Endothelial cell (in vitro differentiated cells): ENCODE measurements around the gene DHX40. TPM values are rescaled to one million over a fixed set of nuclear protein-coding genes. Genes with fewer than 3 reads are reported as not detected.

ENCODE experiments used
- DNase-seq: peaks from one replicate; pipeline ENCODE4 v3.0.0; 2021; ENCODE audit warnings: low spot score
- H3K27ac Mint-ChIP-seq: one replicate; pipeline ENCODE4 v1.8.0; 2021; ENCODE audit warnings: mixed read lengths, inconsistent platforms; ENCODE audit not compliant: unreplicated experiment
- H3K27me3 Mint-ChIP-seq: one replicate; pipeline ENCODE4 v1.8.0; 2021; ENCODE audit warnings: mild to moderate bottlenecking, moderate library complexity, mixed read lengths, inconsistent platforms; ENCODE audit not compliant: unreplicated experiment
- H3K36me3 Mint-ChIP-seq: one replicate; pipeline ENCODE4 v1.8.0; 2021; ENCODE audit warnings: mild to moderate bottlenecking, low read depth, mixed read lengths, inconsistent platforms; ENCODE audit not compliant: unreplicated experiment
- H3K4me1 Mint-ChIP-seq: one replicate; pipeline ENCODE4 v1.8.0; 2021; ENCODE audit warnings: mild to moderate bottlenecking, mixed read lengths, inconsistent platforms; ENCODE audit not compliant: unreplicated experiment
- H3K4me3 Mint-ChIP-seq: one replicate; pipeline ENCODE4 v1.8.0; 2021; ENCODE audit warnings: mild to moderate bottlenecking, mixed read lengths, inconsistent platforms; ENCODE audit not compliant: unreplicated experiment
- H3K9me3 Mint-ChIP-seq: one replicate; pipeline ENCODE4 v1.8.0; 2021; ENCODE audit warnings: mixed read lengths, inconsistent platforms; ENCODE audit not compliant: unreplicated experiment
- CTCF ChIP-seq: fragments of 200-600 bp; sonication (generic); IDR thresholded peaks from one replicate; pipeline ENCODE4 v1.5.0; 2021; ENCODE audit warnings: antibody characterized with exemption; ENCODE audit not compliant: unreplicated experiment
- total RNA-seq: library from RNA; stranded (reverse); fragmentation: NEBNext Ultra II Directional; extraction: Animal tissue kit (Norgen Biotek cat#: 25700); gene quantifications from one replicate; pipeline ENCODE4 v1.2.1, GENCODE V29; 2021; ENCODE audit not compliant: unreplicated experiment

Gene DHX40
- total RNA-seq, 1 donor from 2014 or later: 26.3 TPM

GRCh38 chr17:59626756-59627155 is 61.3 kb downstream of the DHX40 start:
- Mint-ChIP-seq H3K27me3 (peaks cover 1% of the 10 kb centered on the region), H3K9me3 (no peaks in the 10 kb centered on the region), H3K36me3 (no peaks in the 10 kb centered on the region), H3K27ac (no peak overlapping the region), H3K4me1 (peaks cover 21% of the 10 kb centered on the region), H3K4me3 (no peak overlapping the region)
- no peak for DNase-seq
- no peak for TF ChIP-seq CTCF

GRCh38 chr17:59627274-59627673 is 61.9 kb downstream of the DHX40 start:
- no peak for DNase-seq
- no peaks in the 10 kb centered on the region for H3K36me3 Mint-ChIP-seq
- H3K4me1 Mint-ChIP-seq: peaks cover 18% of the 10 kb centered on the region
- no peak for TF ChIP-seq CTCF
- H3K27me3 Mint-ChIP-seq: peaks cover 1% of the 10 kb centered on the region
- no peaks in the 10 kb centered on the region for H3K9me3 Mint-ChIP-seq
- H3K4me3 Mint-ChIP-seq: no peak overlapping the region
- H3K27ac Mint-ChIP-seq: no peak overlapping the region

- Mint-ChIP-seq H3K27me3 (peaks cover 1% of the 10 kb centered on the region), H3K9me3 (no peaks in the 10 kb centered on the region), H3K4me3 (no peak overlapping the region), H3K4me1 (peaks cover 19% of the 10 kb centered on the region), H3K27ac (peak overlapping the region; percentile 67), H3K36me3 (no peaks in the 10 kb centered on the region)
- DNase-seq: no peak
- TF ChIP-seq CTCF: no peak
Observed at GRCh38 chr17:59627770-59628171, 62.4 kb downstream of the DHX40 start.

- Mint-ChIP-seq H3K4me1 (peaks cover 20% of the 10 kb centered on the region), H3K4me3 (no peak overlapping the region), H3K9me3 (no peaks in the 10 kb centered on the region), H3K36me3 (no peaks in the 10 kb centered on the region), H3K27me3 (no peaks in the 10 kb centered on the region), H3K27ac (no peak overlapping the region)
- no peak for TF ChIP-seq CTCF
- DNase-seq: no peak
Observed at GRCh38 chr17:59629174-59629573, 63.8 kb downstream of the DHX40 start.

GRCh38 chr17:59631276-59631675 is 65.9 kb downstream of the DHX40 start:
- DNase-seq: no peak
- TF ChIP-seq CTCF: no peak
- H3K27ac Mint-ChIP-seq: no peak overlapping the region
- H3K9me3 Mint-ChIP-seq: no peaks in the 10 kb centered on the region
- H3K4me1 Mint-ChIP-seq: peaks cover 25% of the 10 kb centered on the region
- H3K36me3 Mint-ChIP-seq: no peaks in the 10 kb centered on the region
- no peak overlapping the region for H3K4me3 Mint-ChIP-seq
- H3K27me3 Mint-ChIP-seq: no peaks in the 10 kb centered on the region
